ENCODE data around the gene PDE4D.

DNA sequence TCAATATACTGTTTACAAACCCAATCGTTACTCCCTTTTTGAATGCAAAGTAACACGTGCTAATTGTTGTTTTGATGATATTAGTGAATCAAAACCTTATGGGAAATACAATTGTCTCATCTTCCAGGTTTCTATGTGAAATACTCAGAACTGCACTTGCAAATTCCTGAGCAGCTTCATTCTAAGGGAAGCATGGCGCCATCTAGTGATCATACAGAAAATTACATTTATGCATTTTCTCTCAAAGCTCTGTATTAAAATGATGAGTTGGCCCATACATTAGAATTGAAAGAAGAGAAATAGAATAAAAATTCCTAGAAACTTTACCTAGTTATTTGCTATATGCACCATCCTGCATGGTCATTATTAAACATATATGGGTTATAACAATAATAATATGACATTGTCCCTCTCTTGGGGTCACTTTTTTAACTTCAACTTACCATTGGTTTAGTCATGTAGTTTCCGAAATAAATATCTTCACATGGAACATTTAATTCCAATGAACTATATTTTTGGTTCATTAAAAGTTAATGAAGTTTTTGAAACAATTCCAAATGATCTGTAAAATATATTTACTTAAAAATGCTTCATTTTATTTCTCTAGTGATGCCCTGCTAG lies 220.0 kb downstream of the PDE4D start:
- TF ChIP-seq POLR2AphosphoS5 (IDR thresholded peaks at IDR 0.05; ENCODE audit: low read depth, low read length) (no peak), SIN3A (IDR thresholded peaks at IDR 0.05; ENCODE audit: borderline replicate concordance, insufficient read depth, low read length) (no peak)
